HK-2 (cell line): ENCODE results near the gene MIER2.
"Not testable (repeated sequence)": the region's sequence is repeated elsewhere in the genome, so short reads cannot be mapped to it uniquely, and the experiment has no call there.

Source experiments
- DNase-seq: peaks from one replicate; pipeline ENCODE4 v3.0.0-alpha.2; 2018; ENCODE audit not compliant: unreplicated experiment

Gene MIER2

GRCh38 chr19:283395-283794 lies 61.2 kb downstream of the MIER2 start:
- DNase-seq = no peak

GRCh38 chr19:282501-282900 lies 62.1 kb downstream of the MIER2 start:
- no peak for DNase-seq

GRCh38 chr19:281992-282391 lies 62.6 kb downstream of the MIER2 start:
- no peak for DNase-seq

GRCh38 chr19:281156-281853 lies 63.3 kb downstream of the MIER2 start:
- DNase-seq = no peak

- no peak for DNase-seq
Observed at GRCh38 chr19:280541-281009, 64.0 kb downstream of the MIER2 start.

GRCh38 chr19:279656-280055 lies 64.9 kb downstream of the MIER2 start:
- no peak for DNase-seq

GRCh38 chr19:279231-279630 lies 65.4 kb downstream of the MIER2 start:
- DNase-seq = no peak

GRCh38 chr19:277581-278165 lies 66.9 kb downstream of the MIER2 start:
- DNase-seq = no peak

- no peak for DNase-seq
Observed at GRCh38 chr19:277131-277530, 67.5 kb downstream of the MIER2 start.

GRCh38 chr19:275958-276646 lies 68.5 kb downstream of the MIER2 start:
- no peak for DNase-seq

- no peak for DNase-seq
Observed at GRCh38 chr19:275000-275399, 69.6 kb downstream of the MIER2 start.

- no peak for DNase-seq
Observed at GRCh38 chr19:273393-273792, 71.2 kb downstream of the MIER2 start.

- no peak for DNase-seq
Observed at GRCh38 chr19:271856-272255, 72.7 kb downstream of the MIER2 start.

GRCh38 chr19:270766-271318 lies 73.8 kb downstream of the MIER2 start:
- not testable (repeated sequence) for DNase-seq

GRCh38 chr19:269241-269640 lies 75.4 kb downstream of the MIER2 start:
- no peak for DNase-seq

GRCh38 chr19:262125-262524 lies 82.5 kb downstream of the MIER2 start:
- DNase-seq = no peak

GRCh38 chr19:256804-257203 lies 87.8 kb downstream of the MIER2 start:
- DNase-seq = not testable (repeated sequence)
